ENCODE measurements around the gene FAM53C. TPM values are rescaled to one million over a fixed set of nuclear protein-coding genes. Genes with fewer than 3 reads are reported as not detected.
A peak's percentile ranks its signal among the peaks of the same experiment; 100 is the strongest.

The FAM53C gene
- total and polyA plus RNA-seq, 4 experiments from 2014 or later = 17.2 to 20.4 (median 19.1) TPM

DNA sequence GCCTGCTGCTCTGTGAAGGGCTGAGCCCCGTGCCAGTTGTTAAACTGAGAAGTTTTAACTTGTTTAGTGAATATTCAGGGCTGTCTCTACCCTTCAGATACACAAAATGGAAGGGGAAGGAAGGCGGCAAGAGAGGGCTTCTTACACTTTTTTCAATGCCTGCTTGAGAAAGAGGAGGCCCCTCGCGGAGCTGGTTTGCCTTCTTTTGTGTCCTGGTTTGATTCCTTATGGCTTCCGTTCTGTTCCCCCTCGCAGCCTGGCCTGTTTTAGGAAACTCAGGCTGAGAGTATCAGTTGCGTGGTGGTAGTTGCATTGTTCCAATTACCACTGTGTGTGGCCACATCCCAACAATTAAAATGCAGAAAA lies 1.0 kb downstream of the FAM53C start:
- Mint-ChIP-seq H3K4me3 (peak overlapping the region; percentile 87 to 94 (median 92)), H3K36me3 (peaks cover 14 to 29% of the 10 kb centered on the region in 2 donors), H3K27ac (peak overlapping the region; percentile 83 to 96 (median 92)), H3K9me3 (peaks cover 0 to 2% (median 0%) of the 10 kb centered on the region in 8 donors), H3K4me1 (peaks cover 21 to 48% (median 34%) of the 10 kb centered on the region in 4 donors), H3K27me3 (no peaks in the 10 kb centered on the region)
- intact Hi-C loops (cut with micrococcal nuclease) = loop anchor here (1.0 to 10.0 kb wide), 4 partner anchors 10 to 1776 kb away; partner anchors contain the start of genes BRD8, HSPA9, KIF20A and PURA
- H3K9me3 ChIP-seq (ENCODE audit: control insufficient read depth in 1 of 2, low read length in 2 of 2) = no peaks in the 10 kb centered on the region
- peaks cover 29% of the 10 kb centered on the region for H3K4me1 ChIP-seq (ENCODE audit: insufficient read depth, low read length)
- no peak for DNase-seq
- H3K27me3 ChIP-seq (ENCODE audit: insufficient read depth, low read length) = no peaks in the 10 kb centered on the region
- ChIA-PET POLR2A (ENCODE audit: partially characterized antibody) (interaction anchor here (1.1 to 7.3 kb wide), 6 partner anchors 13 to 585 kb away, joined by 3 to 261 read pairs (median 4); partner anchors contain the start of genes ETF1, HNRNPA0, HSPA9 and KDM3B), CTCF (ENCODE audit: partially characterized antibody) (interaction anchor here (0.5 to 15.5 kb wide), 4 partner anchors 12 to 133 kb away, joined by 3 to 314 read pairs (median 4); partner anchors contain the start of gene KDM3B)
- H3K36me3 ChIP-seq (ENCODE audit: insufficient read depth, low read length) = peaks cover 5% of the 10 kb centered on the region
- peak overlapping the region; percentile 92 for H3K27ac ChIP-seq (ENCODE audit: low read depth, low read length)
- H3K4me3 ChIP-seq (ENCODE audit: low read length in 2 of 2) = peak overlapping the region; percentile 74 to 85

DNA sequence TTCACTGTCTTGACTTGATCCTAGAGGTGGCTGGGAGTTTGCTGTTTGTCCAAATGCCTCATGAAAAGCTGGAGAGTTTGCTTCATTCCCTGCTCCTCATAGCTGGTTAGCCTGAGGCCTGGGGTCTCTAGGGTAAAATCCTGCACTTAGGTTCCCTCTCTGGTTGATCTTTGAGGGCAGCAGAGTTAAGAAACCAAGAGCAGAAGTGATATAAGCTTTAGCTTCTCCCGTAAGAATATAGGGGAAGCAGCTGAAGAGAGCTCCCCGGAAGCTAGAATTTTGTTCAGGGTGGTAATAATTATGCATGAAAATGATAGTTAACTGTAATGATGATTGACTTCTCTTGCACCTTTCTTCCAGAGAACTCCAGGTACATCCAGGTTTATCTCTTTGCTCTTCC lies 1.4 kb downstream of the FAM53C start:
- Mint-ChIP-seq H3K9me3 (peaks cover 0 to 2% (median 0%) of the 10 kb centered on the region in 8 donors), H3K27me3 (no peaks in the 10 kb centered on the region), H3K36me3 (peaks cover 18 to 33% of the 10 kb centered on the region in 2 donors), H3K4me1 (peaks cover 21 to 48% (median 34%) of the 10 kb centered on the region in 4 donors), H3K4me3 (peak overlapping the region; percentile 87 to 94 (median 92)), H3K27ac (peak overlapping the region; percentile 38 to 96 (median 92))
- Histone ChIP-seq H3K36me3 (ENCODE audit: insufficient read depth, low read length) (peaks cover 5% of the 10 kb centered on the region), H3K9me3 (ENCODE audit: control insufficient read depth in 1 of 2, low read length in 2 of 2) (no peaks in the 10 kb centered on the region), H3K4me3 (ENCODE audit: low read length in 2 of 2) (peak overlapping the region in 1 of 2 donors; percentile 10), H3K27me3 (ENCODE audit: insufficient read depth, low read length) (no peaks in the 10 kb centered on the region), H3K4me1 (ENCODE audit: insufficient read depth, low read length) (peaks cover 29% of the 10 kb centered on the region), H3K27ac (ENCODE audit: low read depth, low read length) (no peak overlapping the region)
- no peak for DNase-seq
- intact Hi-C loops (cut with micrococcal nuclease) = loop anchor here (1.0 to 10.0 kb wide), 4 partner anchors 10 to 1775 kb away; partner anchors contain the start of genes BRD8, HSPA9, KIF20A and PURA
- CTCF ChIA-PET (ENCODE audit: partially characterized antibody) = interaction anchor here (0.5 to 15.5 kb wide), 4 partner anchors 12 to 133 kb away, joined by 3 to 314 read pairs (median 4); partner anchors contain the start of gene KDM3B
- POLR2A ChIA-PET (ENCODE audit: partially characterized antibody) = interaction anchor here (1.2 to 7.3 kb wide), 3 partner anchors 8 to 236 kb away, joined by 4 to 261 read pairs (median 5); partner anchors contain the start of genes CDC25C, HSPA9 and KDM3B

DNA sequence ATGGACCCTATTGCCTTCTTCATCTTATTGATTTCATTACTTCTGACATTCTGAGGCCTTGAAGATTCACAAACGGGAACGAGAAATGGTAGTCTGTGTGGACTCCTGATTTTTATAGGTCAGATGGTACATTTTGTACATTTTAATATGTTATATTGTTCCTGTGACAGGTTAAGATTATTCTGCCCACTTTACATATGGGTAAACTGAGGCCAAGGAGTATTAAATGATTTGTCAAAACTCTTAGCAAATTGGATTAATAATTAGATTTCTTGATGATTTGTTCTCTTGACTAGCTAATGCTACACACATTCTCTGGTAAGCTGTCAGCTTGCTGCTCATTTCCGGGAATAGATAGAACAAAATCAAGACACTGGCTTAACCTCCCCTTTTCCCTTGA lies 1.9 kb downstream of the FAM53C start:
- intact Hi-C loops (cut with micrococcal nuclease) = no loop called here
- no peak overlapping the region for H3K4me3 ChIP-seq (ENCODE audit: low read length in 2 of 2)
- no peak for DNase-seq
- H3K9me3 Mint-ChIP-seq = peaks cover 0 to 2% (median 0%) of the 10 kb centered on the region in 8 donors
- H3K27ac ChIP-seq (ENCODE audit: low read depth, low read length) = no peak overlapping the region
- H3K9me3 ChIP-seq (ENCODE audit: control insufficient read depth in 1 of 2, low read length in 2 of 2) = no peaks in the 10 kb centered on the region
- peaks cover 21 to 39% of the 10 kb centered on the region in 2 donors for H3K36me3 Mint-ChIP-seq
- CTCF ChIA-PET (ENCODE audit: partially characterized antibody) = interaction anchor here (15.5 kb wide), 1 partner anchor 12 kb away, joined by 314 read pairs; the partner anchor contains the start of gene KDM3B
- POLR2A ChIA-PET (ENCODE audit: partially characterized antibody) = interaction anchor here (1.2 to 7.3 kb wide), 3 partner anchors 8 to 235 kb away, joined by 4 to 261 read pairs (median 5); partner anchors contain the start of genes CDC25C, HSPA9 and KDM3B
- H3K27me3 ChIP-seq (ENCODE audit: insufficient read depth, low read length) = no peaks in the 10 kb centered on the region
- peak overlapping the region in 5 of 7 donors; percentile 25 to 87 (median 39) for H3K27ac Mint-ChIP-seq
- peaks cover 29% of the 10 kb centered on the region for H3K4me1 ChIP-seq (ENCODE audit: insufficient read depth, low read length)
- peaks cover 21 to 48% (median 34%) of the 10 kb centered on the region in 4 donors for H3K4me1 Mint-ChIP-seq
- H3K27me3 Mint-ChIP-seq = no peaks in the 10 kb centered on the region
- H3K4me3 Mint-ChIP-seq = peak overlapping the region; percentile 44 to 94 (median 90)
- H3K36me3 ChIP-seq (ENCODE audit: insufficient read depth, low read length) = peaks cover 5% of the 10 kb centered on the region

DNA sequence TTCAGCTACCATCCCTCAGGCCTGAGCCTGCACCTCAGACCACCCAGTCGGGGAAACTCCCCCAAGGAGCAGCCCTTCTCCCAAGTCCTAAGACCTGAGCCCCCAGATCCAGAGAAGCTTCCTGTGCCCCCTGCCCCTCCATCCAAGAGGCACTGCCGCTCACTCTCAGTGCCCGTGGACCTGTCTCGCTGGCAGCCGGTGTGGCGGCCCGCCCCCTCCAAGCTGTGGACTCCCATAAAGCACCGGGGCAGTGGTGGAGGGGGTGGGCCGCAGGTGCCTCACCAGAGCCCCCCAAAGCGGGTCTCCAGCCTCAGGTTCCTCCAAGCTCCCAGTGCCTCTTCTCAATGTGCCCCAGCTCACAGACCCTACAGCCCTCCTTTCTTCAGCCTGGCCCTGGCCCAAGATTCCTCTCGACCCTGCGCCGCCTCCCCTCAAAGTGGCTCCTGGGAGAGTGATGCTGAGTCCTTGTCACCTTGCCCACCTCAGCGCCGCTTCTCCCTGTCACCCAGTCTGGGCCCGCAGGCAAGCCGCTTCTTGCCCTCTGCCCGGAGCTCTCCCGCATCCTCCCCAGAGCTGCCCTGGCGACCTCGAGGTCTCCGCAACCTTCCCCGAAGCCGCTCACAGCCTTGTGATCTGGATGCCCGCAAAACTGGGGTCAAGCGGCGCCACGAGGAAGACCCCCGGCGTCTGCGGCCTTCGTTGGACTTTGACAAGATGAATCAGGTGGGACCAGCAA lies 7.0 kb downstream of the FAM53C start:
- no peak overlapping the region for H3K4me3 Mint-ChIP-seq
- no peaks in the 10 kb centered on the region for H3K9me3 Mint-ChIP-seq
- no peaks in the 10 kb centered on the region for H3K27me3 Mint-ChIP-seq
- no peaks in the 10 kb centered on the region for H3K27me3 ChIP-seq (ENCODE audit: insufficient read depth, low read length)
- ChIA-PET POLR2A (ENCODE audit: partially characterized antibody) (interaction anchor here (1.0 kb wide), 1 partner anchor 9 kb away, joined by 3 read pairs; no protein-coding TSS in a partner anchor), CTCF (ENCODE audit: partially characterized antibody) (interaction anchor here (0.7 to 15.5 kb wide), 3 partner anchors 6 to 121 kb away, joined by 3 to 314 read pairs (median 3); partner anchors contain the start of genes CDC25C and KDM3B)
- intact Hi-C loops (cut with micrococcal nuclease) = no loop called here
- H3K4me1 ChIP-seq (ENCODE audit: insufficient read depth, low read length) = peaks cover 6% of the 10 kb centered on the region
- H3K27ac Mint-ChIP-seq = peak overlapping the region in 1 of 7 donors; percentile 57
- DNase-seq = no peak
- H3K9me3 ChIP-seq (ENCODE audit: control insufficient read depth in 1 of 2, low read length in 2 of 2) = no peaks in the 10 kb centered on the region
- H3K27ac ChIP-seq (ENCODE audit: low read depth, low read length) = no peak overlapping the region
- H3K36me3 ChIP-seq (ENCODE audit: insufficient read depth, low read length) = peaks cover 18% of the 10 kb centered on the region
- peaks cover 8 to 18% (median 14%) of the 10 kb centered on the region in 4 donors for H3K4me1 Mint-ChIP-seq
- peaks cover 36 to 58% of the 10 kb centered on the region in 2 donors for H3K36me3 Mint-ChIP-seq
- no peak overlapping the region for H3K4me3 ChIP-seq (ENCODE audit: low read length in 2 of 2)

DNA sequence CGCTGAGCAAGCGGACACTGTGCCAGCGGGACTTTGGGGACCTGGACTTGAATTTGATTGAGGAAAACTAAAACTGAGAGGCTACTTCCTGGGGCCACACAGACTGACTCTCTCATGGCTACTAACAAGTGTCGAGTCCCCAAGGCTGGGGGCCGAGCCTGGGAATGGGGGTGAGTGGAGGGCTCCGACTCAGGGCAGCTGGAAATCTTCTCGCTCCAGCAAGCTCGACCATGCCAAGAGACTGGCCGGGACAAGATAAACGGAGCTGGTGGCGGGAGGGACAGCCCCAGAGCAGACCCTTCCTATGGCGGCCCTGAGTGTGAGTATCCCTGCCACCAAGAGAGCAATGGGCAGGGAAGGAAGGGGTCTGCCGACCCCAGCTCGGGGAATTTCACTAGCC lies 8.8 kb downstream of the FAM53C start:
- ChIA-PET CTCF (ENCODE audit: partially characterized antibody) (interaction anchor here (9.2 kb wide), 1 partner anchor 9 kb away, joined by 314 read pairs; the partner anchor contains the start of genes CDC25C and FAM53C), POLR2A (ENCODE audit: partially characterized antibody) (interaction anchor here (1.0 kb wide), 1 partner anchor 10 kb away, joined by 3 read pairs; no protein-coding TSS in a partner anchor)
- Mint-ChIP-seq H3K9me3 (peaks cover 0 to 4% (median 0%) of the 10 kb centered on the region in 8 donors), H3K4me1 (peaks cover 5 to 14% (median 9%) of the 10 kb centered on the region in 4 donors), H3K36me3 (peaks cover 34 to 50% of the 10 kb centered on the region in 2 donors), H3K4me3 (no peak overlapping the region), H3K27me3 (no peaks in the 10 kb centered on the region), H3K27ac (no peak overlapping the region)
- no peak for DNase-seq
- Histone ChIP-seq H3K27me3 (ENCODE audit: insufficient read depth, low read length) (no peaks in the 10 kb centered on the region), H3K36me3 (ENCODE audit: insufficient read depth, low read length) (peaks cover 13% of the 10 kb centered on the region), H3K4me1 (ENCODE audit: insufficient read depth, low read length) (peaks cover 2% of the 10 kb centered on the region), H3K27ac (ENCODE audit: low read depth, low read length) (no peak overlapping the region), H3K4me3 (ENCODE audit: low read length in 2 of 2) (no peak overlapping the region), H3K9me3 (ENCODE audit: control insufficient read depth in 1 of 2, low read length in 2 of 2) (peaks cover 0 to 3% of the 10 kb centered on the region in 2 donors)
- intact Hi-C loops (cut with micrococcal nuclease) = no loop called here

DNA sequence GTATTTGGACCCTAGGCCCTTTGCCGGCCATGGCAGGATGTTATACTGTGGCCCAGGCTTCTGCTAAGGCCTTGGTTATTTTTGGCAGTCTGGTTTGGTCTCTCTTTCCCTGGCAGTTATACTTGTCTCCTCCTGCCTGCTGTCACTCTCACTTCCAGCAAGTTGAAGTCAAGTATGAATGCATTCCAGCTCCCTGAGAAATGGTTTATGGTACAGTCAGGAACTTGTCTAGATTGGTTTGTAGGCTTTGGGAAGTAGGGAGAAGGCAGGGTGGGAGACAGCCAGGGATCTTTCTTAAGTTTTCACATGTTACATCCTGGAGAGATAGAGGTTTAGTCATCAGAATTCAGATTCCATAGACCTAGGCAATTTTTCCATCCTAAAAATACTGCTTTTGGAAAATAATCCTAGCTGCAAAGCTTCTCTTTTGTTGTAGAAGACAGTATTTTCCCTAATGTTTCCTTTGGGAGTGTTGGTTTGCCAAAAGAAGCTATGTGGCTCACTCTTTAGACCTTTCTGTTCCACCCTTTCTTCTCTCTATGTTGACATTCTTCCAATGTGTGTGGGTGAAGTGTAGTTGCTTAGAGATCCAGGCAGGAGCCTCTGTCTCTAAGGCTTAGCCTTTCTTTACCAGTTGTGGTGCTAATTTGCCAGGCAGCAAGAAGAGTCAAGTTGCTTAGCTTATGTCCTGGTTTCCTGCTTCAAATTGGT lies 11.9 kb downstream of the FAM53C start:
- CTCF ChIA-PET (ENCODE audit: partially characterized antibody) = interaction anchor here (1.3 to 9.2 kb wide), 2 partner anchors 12 to 165 kb away, joined by 3 to 314 read pairs; partner anchors contain the start of genes CDC25C and FAM53C
- H3K27ac ChIP-seq (ENCODE audit: low read depth, low read length) = no peak overlapping the region
- peaks cover 0 to 1% of the 10 kb centered on the region in 2 donors for H3K27me3 Mint-ChIP-seq
- H3K9me3 ChIP-seq (ENCODE audit: control insufficient read depth in 1 of 2, low read length in 2 of 2) = peaks cover 0 to 7% of the 10 kb centered on the region in 2 donors
- H3K4me3 Mint-ChIP-seq = peak overlapping the region in 2 of 8 donors; percentile 37 to 63
- H3K4me1 ChIP-seq (ENCODE audit: insufficient read depth, low read length) = peaks cover 18% of the 10 kb centered on the region
- peak overlapping the region in 4 of 7 donors; percentile 7 to 94 (median 25) for H3K27ac Mint-ChIP-seq
- peaks cover 13% of the 10 kb centered on the region for H3K36me3 ChIP-seq (ENCODE audit: insufficient read depth, low read length)
- peaks cover 0 to 7% (median 0%) of the 10 kb centered on the region in 8 donors for H3K9me3 Mint-ChIP-seq
- H3K36me3 Mint-ChIP-seq = peaks cover 19 to 44% of the 10 kb centered on the region in 2 donors
- no peak overlapping the region for H3K4me3 ChIP-seq (ENCODE audit: low read length in 2 of 2)
- no peaks in the 10 kb centered on the region for H3K27me3 ChIP-seq (ENCODE audit: insufficient read depth, low read length)
- intact Hi-C loops (cut with micrococcal nuclease) = loop anchor here (1.0 to 10.0 kb wide), 3 partner anchors 11 to 318 kb away; partner anchors contain the start of gene FAM13B
- POLR2A ChIA-PET (ENCODE audit: partially characterized antibody) = interaction anchor here (8.0 kb wide), 1 partner anchor 10 kb away, joined by 261 read pairs; the partner anchor contains the start of gene FAM53C
- peaks cover 20 to 34% (median 27%) of the 10 kb centered on the region in 4 donors for H3K4me1 Mint-ChIP-seq
- no peak for DNase-seq
